ENCODE data around the gene VOPP1. TPM values are rescaled to one million over a fixed set of nuclear protein-coding genes. Genes with fewer than 3 reads are reported as not detected.
"Not testable (repeated sequence)": the region's sequence is repeated elsewhere in the genome, so short reads cannot be mapped to it uniquely, and the experiment has no call there.

Gene VOPP1
- total and polyA plus RNA-seq, 10 of the 15 experiments (the other 5 are each of a cell fraction or from before 2014, with no cell fraction given), result 32.8 to 206 (median 129) TPM

- no peaks in the 10 kb centered on the region for H3K79me2 ChIP-seq (ENCODE audit: control insufficient read depth, insufficient read depth, low read length)
- no peak for DNase-seq (ENCODE audit: low read depth, low spot score)
- intact Hi-C loops (cut with micrococcal nuclease; ENCODE audit: unreplicated experiment) (no loop called here), in situ Hi-C loops (cut with MboI) (no loop called here)
- H3K4me2 ChIP-seq (ENCODE audit: control insufficient read depth, insufficient read depth), result no peak overlapping the region
- POLR2A ChIA-PET, result no interaction called here
- no peak for FAIRE-seq
- CTCF ChIA-PET, result no interaction called here
- WGBS (ENCODE audit: insufficient coverage, insufficient replicate concordance, low lambda C conversion rate, missing lambda C conversion rate), result 6% methylated on average over 3 of the region's 3 CpGs
- no peaks in the 10 kb centered on the region for H3K4me1 ChIP-seq (ENCODE audit: control insufficient read depth, insufficient read depth, low read length)
- BruUV-seq (replicated peaks), result no TSS peak
- H3K4me3 ChIP-seq, result no peak overlapping the region
- no peak overlapping the region for H3K27ac ChIP-seq (ENCODE audit: control insufficient read depth, insufficient read depth)
- no peaks in the 10 kb centered on the region for H3K27me3 ChIP-seq (replicated peaks in 1 of 2; ENCODE audit: control insufficient read depth in 2 of 2, insufficient read depth in 2 of 2, low read length in 1 of 2)
- no peak overlapping the region for H2AFZ ChIP-seq (ENCODE audit: control insufficient read depth, low read depth, low read length)
- RAD21 ChIA-PET (ENCODE audit: unreplicated experiment), result no interaction called here
- H3K36me3 ChIP-seq (ENCODE audit: control insufficient read depth in 2 of 2, insufficient read depth in 2 of 2, low read length in 1 of 2), result no peaks in the 10 kb centered on the region
- no peaks in the 10 kb centered on the region for H4K20me1 ChIP-seq (ENCODE audit: control insufficient read depth, insufficient read depth)
- SMC1A ChIA-PET (ENCODE audit: uncharacterized antibody, unreplicated experiment), result no interaction called here
- H3K9me3 ChIP-seq (replicated peaks; ENCODE audit: control insufficient read depth, insufficient read depth, low read length), result peaks cover 2% of the 10 kb centered on the region; the same call in 2 of the 3 replicates
- H3K9ac ChIP-seq (ENCODE audit: control insufficient read depth, insufficient read depth, low read length), result no peak overlapping the region
- no peak for TF ChIP-seq SIN3A (IDR thresholded peaks at IDR 0.05; ENCODE audit: low read depth, low read length)
- no peak for TF ChIP-seq ZSCAN29 (IDR thresholded peaks at IDR 0.05)
- no peak for TF ChIP-seq LARP7 (IDR thresholded peaks at IDR 0.05)
- no peak for TF ChIP-seq ETV6 (conservative IDR thresholded peaks at IDR 0.05 in 1 of 2, IDR thresholded peaks at IDR 0.05 in 1 of 2; ENCODE audit: borderline replicate concordance in 1 of 2, low read depth in 1 of 2)
- no peak for TF ChIP-seq ZBTB33 (IDR thresholded peaks at IDR 0.05)
- no peak for TF ChIP-seq ZZZ3 (IDR thresholded peaks at IDR 0.05; ENCODE audit: control insufficient read depth, insufficient read length, low read depth)
- no peak for TF ChIP-seq SREBF1 (IDR thresholded peaks at IDR 0.05; ENCODE audit: low read length)
- TF ChIP-seq RBBP5 (conservative IDR thresholded peaks at IDR 0.05), result no peak
- TF ChIP-seq ZNF207 (IDR thresholded peaks at IDR 0.05; ENCODE audit: borderline replicate concordance), result no peak
- TF ChIP-seq FOXK2 (IDR thresholded peaks at IDR 0.05), result no peak
- no peak for TF ChIP-seq NR2C2 (IDR thresholded peaks at IDR 0.05; ENCODE audit: borderline replicate concordance, control insufficient read depth, insufficient read length, low read depth)
- TF ChIP-seq BACH1 (IDR thresholded peaks at IDR 0.05; ENCODE audit: borderline replicate concordance), result no peak
- no peak for ATAC-seq
Measured at GRCh38 chr7:55618913-55619312, 46.6 kb upstream of the VOPP1 start.

GRCh38 chr7:55614365-55615064 is 42.2 kb upstream of the VOPP1 start:
- H3K27me3 ChIP-seq (replicated peaks in 1 of 2; ENCODE audit: control insufficient read depth in 2 of 2, insufficient read depth in 2 of 2, low read length in 1 of 2); H2AFZ ChIP-seq (ENCODE audit: control insufficient read depth, low read depth, low read length); BruUV-seq (replicated peaks); H3K9me3 ChIP-seq (replicated peaks; ENCODE audit: control insufficient read depth, insufficient read depth, low read length); FAIRE-seq; ATAC-seq; H3K4me3 ChIP-seq; H3K79me2 ChIP-seq (ENCODE audit: control insufficient read depth, insufficient read depth, low read length); H3K4me2 ChIP-seq (ENCODE audit: control insufficient read depth, insufficient read depth); H3K36me3 ChIP-seq (ENCODE audit: control insufficient read depth in 2 of 2, insufficient read depth in 2 of 2, low read length in 1 of 2); DNase-seq (ENCODE audit: low read depth, low spot score); SMC1A ChIA-PET (ENCODE audit: uncharacterized antibody, unreplicated experiment); POLR2A ChIA-PET; in situ Hi-C loops (cut with MboI); H3K27ac ChIP-seq (ENCODE audit: control insufficient read depth, insufficient read depth); H3K9ac ChIP-seq (ENCODE audit: control insufficient read depth, insufficient read depth, low read length); intact Hi-C loops (cut with micrococcal nuclease; ENCODE audit: unreplicated experiment); H4K20me1 ChIP-seq (ENCODE audit: control insufficient read depth, insufficient read depth); H3K4me1 ChIP-seq (ENCODE audit: control insufficient read depth, insufficient read depth, low read length); CTCF ChIA-PET; RAD21 ChIA-PET (ENCODE audit: unreplicated experiment): not testable (repeated sequence)
- WGBS (ENCODE audit: insufficient coverage, insufficient replicate concordance, low lambda C conversion rate, missing lambda C conversion rate), result 58% methylated on average over 2 of the region's 2 CpGs
